Esophagus (tissue), 2 donors: ENCODE results near the gene MCL1. TPM values are rescaled to one million over a fixed set of nuclear protein-coding genes. Genes with fewer than 3 reads are reported as not detected.

Experiments used
- H3K27ac ChIP-seq, 2 donors: one replicate each; pipeline ENCODE4 v1.5.1; 2013; ENCODE audit warnings: low read depth in 2 of 2, mild to moderate bottlenecking in 2 of 2, inconsistent platforms in 1 of 2, low read length in 1 of 2, moderate library complexity in 1 of 2
- H3K27me3 ChIP-seq, 2 donors: one replicate each; pipeline ENCODE4 v1.6.1; 2013; ENCODE audit warnings: low read length in 2 of 2, control low read depth in 1 of 2, mild to moderate bottlenecking in 1 of 2; ENCODE audit not compliant: insufficient read depth in 2 of 2, control insufficient read depth in 1 of 2
- H3K36me3 ChIP-seq, 2 donors: one replicate each; pipeline ENCODE4 v1.6.1; 2013; ENCODE audit warnings: low read length in 1 of 2; ENCODE audit not compliant: control insufficient read depth in 2 of 2, insufficient read depth in 2 of 2
- H3K4me1 ChIP-seq, 2 donors: one replicate each; pipeline ENCODE4 v1.6.1; 2013; ENCODE audit warnings: low read length in 1 of 2; ENCODE audit not compliant: control insufficient read depth in 2 of 2, insufficient read depth in 2 of 2
- H3K4me3 ChIP-seq, 2 donors: one replicate each; pipeline ENCODE4 v1.5.1; 2013; ENCODE audit warnings: low read length in 2 of 2, mild to moderate bottlenecking in 2 of 2, low read depth in 1 of 2, moderate library complexity in 1 of 2
- H3K9me3 ChIP-seq, 2 donors: one replicate each; pipeline ENCODE4 v1.6.1; 2013; ENCODE audit warnings: mild to moderate bottlenecking in 2 of 2, low read depth in 1 of 2, low read length in 1 of 2, moderate library complexity in 1 of 2; ENCODE audit not compliant: control insufficient read depth in 2 of 2, insufficient read depth in 1 of 2
- WGBS, 2 donors: extraction: QIAGEN DNeasy Blood & Tissue Kit; methylation state at CpG; one replicate each; pipeline ENCODE4 v1.1.7; 2013; 5-methylcytosine and 5-hydroxymethylcytosine counted together
- polyA plus RNA-seq, 2 donors: library from polyadenylated mRNA; stranded (reverse); fragments of 200-250 nt; gene quantifications; one replicate each; pipeline ENCODE4 v1.2.3, GENCODE V29; 2013
- donor health status: healthy with polysubstance abuse.
- donor health status: Bipolar disorder and iron deficiency.

The MCL1 gene
- polyA plus RNA-seq, 2 donors, result 99.3 to 101 TPM

- no peak overlapping the region for H3K4me3 ChIP-seq
- peaks cover 0 to 13% of the 10 kb centered on the region in 2 donors for H3K4me1 ChIP-seq
- H3K9me3 ChIP-seq, result no peaks in the 10 kb centered on the region
- no peaks in the 10 kb centered on the region for H3K27me3 ChIP-seq
- no peaks in the 10 kb centered on the region for H3K36me3 ChIP-seq
- 96 to 98% methylated on average over 14 of the region's 14 CpGs for WGBS, 2 donors
- H3K27ac ChIP-seq, result peak overlapping the region in 1 of 2 donors; percentile 13
Observed at GRCh38 chr1:150530491-150531159, 48.8 kb downstream of the MCL1 start.

GRCh38 chr1:150529017-150529416, 50.4 kb downstream of the MCL1 start:
- H3K27me3 ChIP-seq, result no peaks in the 10 kb centered on the region
- H3K27ac ChIP-seq, result peak overlapping the region; percentile 80
- H3K36me3 ChIP-seq, result no peaks in the 10 kb centered on the region
- H3K4me1 ChIP-seq, result peaks cover 0 to 9% of the 10 kb centered on the region in 2 donors
- H3K9me3 ChIP-seq, result no peaks in the 10 kb centered on the region
- no peak overlapping the region for H3K4me3 ChIP-seq
- 16 to 22% methylated on average over 4 of the region's 4 CpGs for WGBS, 2 donors

- Histone ChIP-seq H3K27ac (no peak overlapping the region), H3K27me3 (no peaks in the 10 kb centered on the region), H3K4me1 (peaks cover 0 to 8% of the 10 kb centered on the region in 2 donors), H3K4me3 (no peak overlapping the region), H3K36me3 (no peaks in the 10 kb centered on the region), H3K9me3 (no peaks in the 10 kb centered on the region)
- 71 to 90% methylated on average over 1 of the region's 1 CpG for WGBS, 2 donors
Observed at GRCh38 chr1:150528196-150528595, 51.2 kb downstream of the MCL1 start.

- Histone ChIP-seq H3K4me3 (no peak overlapping the region), H3K4me1 (peaks cover 0 to 3% of the 10 kb centered on the region in 2 donors), H3K27me3 (no peaks in the 10 kb centered on the region), H3K36me3 (no peaks in the 10 kb centered on the region), H3K9me3 (no peaks in the 10 kb centered on the region), H3K27ac (no peak overlapping the region)
- WGBS, 2 donors, result 88% methylated on average over 3 of the region's 3 CpGs
Observed at GRCh38 chr1:150525348-150525747, 54.1 kb downstream of the MCL1 start.

Other genes starting within 250 kb of the MCL1 start
- gene RPRD2, start 215.5 kb downstream of the MCL1 start, polyA plus RNA-seq, result 1 to 10 TPM; 7.1 to 8.9 TPM
- 10 to 100 TPM; 14.1 to 26.7 TPM for gene TARS2, start 92.2 kb downstream of the MCL1 start, polyA plus RNA-seq
- gene ECM1, start 71.5 kb downstream of the MCL1 start, polyA plus RNA-seq, result 1,000 to 10,000 TPM; 1,189 to 4,054 TPM
- 1 to 10 TPM; 2.1 to 4.6 TPM for gene FALEC, start 63.9 kb downstream of the MCL1 start, polyA plus RNA-seq
- 100 to 1,000 TPM in 1 of 2 donors, 10 to 100 TPM in 1; 43.2 to 108 TPM for gene ADAMTSL4, start 30.2 kb downstream of the MCL1 start, polyA plus RNA-seq
- 100 to 1,000 TPM; 290 to 298 TPM for gene ENSA, start 50.0 kb upstream of the MCL1 start, polyA plus RNA-seq
- gene GOLPH3L, start 117.5 kb upstream of the MCL1 start, polyA plus RNA-seq, result 10 to 100 TPM; 20.3 to 27.0 TPM
- 1 to 10 TPM in 1 of 2 donors, not detected in 1; 3.8 TPM for gene HORMAD1, start 141.3 kb upstream of the MCL1 start, polyA plus RNA-seq
- gene CTSS, start 186.2 kb upstream of the MCL1 start, polyA plus RNA-seq, result 10 to 100 TPM; 17.2 to 20.2 TPM
- gene CTSK, start 228.7 kb upstream of the MCL1 start, polyA plus RNA-seq, result 10 to 100 TPM in 1 of 2 donors, 1 to 10 TPM in 1; 5.7 to 11.1 TPM